HG02642 (cell line): ENCODE results near the gene LRRC30.
"Not testable (repeated sequence)": the region's sequence is repeated elsewhere in the genome, so short reads cannot be mapped to it uniquely, and the experiment has no call there.

Source experiments
- ATAC-seq: cut with Tn5 transposase; IDR thresholded peaks from one replicate; pipeline ENCODE4 v1.9.1; 2021; ENCODE audit warnings: mild to moderate bottlenecking; ENCODE audit not compliant: unreplicated experiment, poor library complexity

LRRC30 gene

DNA sequence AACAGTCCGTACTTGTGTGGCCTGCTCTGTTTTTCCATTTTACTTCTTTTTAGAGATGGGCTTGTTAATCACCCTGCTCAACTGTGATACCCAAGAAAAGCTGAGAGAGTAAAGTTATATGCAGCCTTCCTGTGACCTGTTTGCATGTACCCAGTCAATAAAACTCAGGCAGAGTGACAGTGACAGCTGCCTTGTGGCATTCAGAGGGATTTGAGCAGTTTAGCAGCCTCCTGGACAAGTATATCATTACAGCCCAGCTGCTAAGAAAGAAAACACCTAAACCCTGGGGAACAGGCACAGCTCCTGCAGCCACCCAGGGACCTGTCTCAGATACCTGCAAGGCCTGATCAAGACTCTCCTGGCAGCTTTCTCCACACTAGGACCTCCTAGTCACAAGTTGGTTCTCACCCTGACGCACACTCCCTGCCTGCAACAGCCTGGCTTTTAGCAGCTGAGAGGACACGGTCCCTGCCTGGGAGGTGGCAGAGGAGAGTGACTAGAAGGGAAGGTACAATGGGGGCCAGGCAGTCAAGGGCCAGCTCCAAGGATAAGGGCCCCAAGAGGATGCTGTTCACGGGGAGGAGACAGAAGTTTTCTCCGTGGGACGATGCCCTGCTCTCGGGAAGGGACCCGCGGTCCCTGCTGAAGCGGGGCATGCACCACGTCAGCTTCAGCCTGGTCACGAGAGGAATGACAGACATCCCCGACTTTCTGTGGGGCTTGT is at the start of gene LRRC30:
Gene LRRC30, plus strand, starts transcription at position 464 of the 724 bp plus-strand sequence. Its CDS starts 50 bp downstream, at position 514.
- ATAC-seq, result no peak

DNA sequence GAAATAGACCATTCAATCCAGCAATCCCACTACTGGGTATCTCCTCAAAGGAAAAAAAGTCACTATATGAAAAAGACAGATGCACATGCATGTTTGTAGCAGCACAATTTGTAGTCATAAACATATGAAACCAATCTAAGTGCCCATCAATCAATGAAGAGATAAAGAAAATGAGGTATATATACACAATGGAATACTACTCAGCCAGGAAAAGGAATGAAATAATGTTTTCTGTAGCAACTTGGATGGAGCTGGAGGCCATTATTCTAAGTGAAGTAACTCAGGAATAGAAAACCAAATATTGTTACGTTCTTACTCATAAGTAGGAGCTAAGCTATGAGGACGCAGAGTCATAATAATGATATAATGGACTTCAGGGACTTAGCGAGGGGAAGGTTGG is 45.2 kb upstream of the LRRC30 start:
- no peak for ATAC-seq

DNA sequence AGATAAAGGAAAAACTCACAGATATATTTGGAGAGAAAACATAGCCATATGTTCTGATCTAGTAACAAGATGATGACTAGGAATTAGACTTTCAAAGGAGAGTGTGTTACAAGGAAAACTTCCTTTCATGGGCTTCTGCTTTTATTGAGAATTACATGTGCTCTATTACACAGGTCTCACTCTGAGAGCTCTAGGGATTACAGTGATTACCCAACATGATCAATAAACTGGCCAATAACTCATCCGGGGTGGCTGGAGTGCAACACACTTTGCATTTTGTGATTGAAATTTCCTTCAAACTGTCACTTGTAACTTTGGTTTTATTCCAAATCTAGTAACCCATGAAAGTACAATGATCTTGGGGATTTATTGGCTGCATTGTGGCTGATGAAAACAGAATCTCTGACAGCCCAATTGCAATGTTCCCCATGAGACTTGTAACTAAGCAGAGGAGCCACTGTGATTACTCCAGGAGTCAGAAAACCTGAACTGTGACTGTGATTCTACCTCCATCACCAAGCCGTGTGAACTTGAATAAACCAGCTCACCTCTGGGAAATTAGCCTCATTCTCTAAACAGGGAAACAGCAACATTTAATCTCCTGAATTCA is 40.2 kb upstream of the LRRC30 start:
- ATAC-seq, result no peak

DNA sequence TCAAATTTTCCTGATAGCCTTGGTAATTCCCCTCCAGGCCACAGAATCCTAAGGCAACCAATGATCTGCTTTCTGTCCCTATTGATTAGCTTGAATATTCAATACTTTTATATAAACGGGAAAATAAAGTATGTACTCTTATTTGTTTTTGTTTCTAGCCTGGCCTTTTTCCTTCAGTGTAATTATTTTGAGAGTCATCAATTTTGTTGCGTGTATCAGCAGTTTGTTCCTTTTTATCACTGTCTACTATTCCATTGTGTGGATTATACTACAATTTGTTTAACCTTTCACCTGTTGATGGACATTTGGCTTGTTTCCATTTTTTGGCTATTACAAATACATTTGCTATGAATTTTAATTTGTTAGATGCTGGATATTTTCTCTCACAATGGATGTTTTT is 39.2 kb upstream of the LRRC30 start:
- no peak for ATAC-seq

DNA sequence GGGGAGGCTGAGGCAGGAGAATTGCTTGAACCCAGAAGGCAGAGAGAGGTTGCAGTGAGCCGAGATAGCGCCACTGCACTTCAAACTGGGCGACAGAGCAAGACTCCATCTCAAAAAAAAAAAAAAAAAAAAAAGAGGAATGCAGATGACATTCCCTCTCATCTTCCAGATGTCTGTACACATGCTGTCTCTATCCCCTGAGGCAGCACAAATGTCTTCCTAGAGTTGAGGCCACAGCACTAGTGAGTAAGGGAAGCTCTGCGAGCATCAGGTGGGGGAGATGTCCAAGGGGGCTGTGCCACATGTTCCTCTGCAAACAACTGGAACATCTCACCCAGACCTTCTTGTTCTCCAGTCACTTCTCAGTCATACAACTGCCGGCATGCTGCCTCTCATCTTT is 35.6 kb upstream of the LRRC30 start:
- no peak for ATAC-seq

DNA sequence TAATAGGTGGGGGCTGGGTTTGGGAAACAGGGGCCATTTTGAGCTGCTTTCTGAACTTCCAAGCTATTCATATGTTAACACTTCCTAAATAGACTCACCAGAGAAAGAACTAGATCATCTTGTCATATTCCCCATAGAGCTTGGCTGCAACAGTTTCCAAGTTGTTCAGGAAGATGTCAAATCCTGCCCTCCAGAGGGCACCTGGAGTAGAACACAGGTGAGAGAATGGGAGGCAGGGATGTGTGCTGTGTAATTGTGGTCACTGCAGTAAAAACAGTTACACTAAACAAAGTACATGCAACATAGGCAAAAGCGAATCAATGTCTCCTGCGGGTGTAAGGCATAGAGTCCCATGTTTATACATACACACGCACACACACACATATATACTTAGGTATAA is 34.5 kb upstream of the LRRC30 start:
- ATAC-seq, result no peak

DNA sequence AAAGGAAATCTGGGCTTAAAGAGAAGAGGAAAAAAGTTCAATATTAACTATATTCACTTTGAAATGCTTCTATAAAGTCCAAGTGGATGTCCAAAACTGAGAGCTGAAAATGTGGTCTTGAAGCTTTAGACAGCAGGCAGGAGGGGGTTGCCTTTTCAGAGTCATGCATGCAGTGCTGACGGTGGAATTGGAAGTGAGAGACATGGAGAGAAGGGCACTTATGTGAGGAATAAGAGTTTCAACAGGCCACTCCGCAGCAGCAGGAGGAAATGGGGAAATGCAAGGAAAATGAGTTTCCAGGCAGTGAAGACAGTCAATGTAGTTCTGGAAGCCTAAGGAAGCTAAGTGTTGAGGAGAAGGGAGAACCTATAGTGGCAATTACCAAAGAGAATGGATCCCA is 33.0 kb upstream of the LRRC30 start:
- no peak for ATAC-seq

DNA sequence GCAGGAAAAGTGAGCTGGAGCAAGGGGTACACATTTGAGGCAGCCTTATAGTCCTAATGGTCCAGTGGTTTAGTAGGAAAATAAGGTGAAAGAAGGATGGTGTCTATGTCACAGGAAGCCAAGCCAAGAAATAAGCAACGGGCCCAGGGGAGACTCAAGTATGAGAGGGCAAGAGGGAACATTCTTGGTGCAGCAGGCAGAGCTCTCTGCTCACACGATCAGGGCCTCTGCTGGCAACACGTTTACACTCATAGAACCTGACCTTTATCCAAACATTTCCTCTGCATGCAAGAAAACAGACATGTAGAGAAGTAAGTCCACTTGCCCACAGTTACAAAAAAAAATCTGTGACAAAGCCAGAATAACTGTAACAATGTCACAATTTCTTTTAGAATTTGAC is 32.6 kb upstream of the LRRC30 start:
- ATAC-seq, result no peak

DNA sequence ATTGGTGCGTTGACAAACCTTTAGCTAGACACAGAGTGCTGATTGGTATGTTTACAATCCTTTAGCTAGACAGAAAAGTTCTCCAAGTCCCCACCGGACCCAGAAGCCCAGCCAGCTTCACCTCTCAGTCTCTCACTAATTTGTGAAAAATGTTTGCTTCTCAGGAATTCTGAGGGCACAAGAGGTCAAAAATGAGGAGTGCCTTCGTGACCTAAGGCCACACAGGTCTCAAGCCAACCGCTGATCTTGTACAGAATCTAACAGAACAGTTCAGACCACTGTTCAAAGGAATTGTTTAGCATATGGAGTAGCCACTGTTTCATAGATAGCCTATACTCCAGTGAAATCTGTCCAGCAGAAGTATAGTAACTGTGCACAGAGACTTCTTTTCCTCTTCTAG is 29.8 kb upstream of the LRRC30 start:
- ATAC-seq, result no peak

DNA sequence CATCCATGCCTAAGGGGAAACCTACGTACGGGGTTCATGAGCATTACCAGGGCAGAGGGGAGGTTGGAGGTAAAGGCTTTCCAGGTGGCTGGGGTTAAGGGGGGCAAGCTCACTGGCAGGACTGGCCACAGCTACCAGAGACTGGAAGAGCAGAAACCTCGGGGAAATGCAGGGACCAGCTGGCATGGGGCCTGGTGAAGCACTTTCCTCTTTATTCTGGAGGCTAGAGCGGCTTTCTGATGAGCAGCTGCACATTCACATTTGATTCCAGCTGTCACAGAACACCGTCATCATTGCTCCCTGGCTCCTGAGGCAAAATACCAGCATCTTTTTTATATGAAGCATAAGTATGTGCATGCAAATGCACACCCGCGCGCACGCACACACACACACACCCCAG is 28.7 kb upstream of the LRRC30 start:
- no peak for ATAC-seq

DNA sequence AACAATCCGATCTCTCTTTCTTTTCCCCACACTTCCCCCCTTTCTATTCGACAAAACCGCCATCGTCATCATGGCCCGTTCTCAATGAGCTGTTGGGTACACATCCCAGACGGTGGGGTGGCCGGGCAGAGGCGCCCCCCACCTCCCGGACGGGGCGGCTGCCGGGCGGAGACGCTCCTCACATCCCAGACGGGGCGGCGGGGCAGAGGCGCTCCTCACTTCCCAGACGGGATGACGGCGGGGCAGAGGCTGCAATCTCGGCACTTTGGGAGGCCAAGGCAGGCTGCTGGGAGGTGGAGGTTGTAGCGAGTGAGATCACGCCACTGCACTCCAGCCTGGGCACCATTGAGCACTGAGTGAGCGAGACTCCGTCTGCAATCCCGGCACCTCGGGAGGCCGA is 27.3 kb upstream of the LRRC30 start:
- not testable (repeated sequence) for ATAC-seq

DNA sequence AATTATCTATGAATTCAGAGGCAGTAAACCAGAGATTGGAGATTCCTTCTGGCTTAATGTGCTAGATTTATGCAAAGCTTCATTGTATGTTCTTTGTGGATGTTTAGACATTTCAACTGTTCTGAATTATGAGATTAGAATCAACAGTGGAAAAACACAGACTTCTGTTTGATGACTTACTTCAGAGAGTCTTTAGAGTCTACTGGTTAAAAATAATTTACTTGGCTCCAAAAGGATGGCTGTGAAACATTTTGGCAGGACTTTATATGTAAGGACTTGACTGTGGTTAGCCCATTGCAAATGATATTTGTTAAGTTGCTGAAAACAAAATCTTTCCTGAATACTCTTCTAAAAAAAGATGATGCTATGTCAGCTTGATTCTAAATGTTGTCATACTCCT is 25.5 kb upstream of the LRRC30 start:
- no peak for ATAC-seq

DNA sequence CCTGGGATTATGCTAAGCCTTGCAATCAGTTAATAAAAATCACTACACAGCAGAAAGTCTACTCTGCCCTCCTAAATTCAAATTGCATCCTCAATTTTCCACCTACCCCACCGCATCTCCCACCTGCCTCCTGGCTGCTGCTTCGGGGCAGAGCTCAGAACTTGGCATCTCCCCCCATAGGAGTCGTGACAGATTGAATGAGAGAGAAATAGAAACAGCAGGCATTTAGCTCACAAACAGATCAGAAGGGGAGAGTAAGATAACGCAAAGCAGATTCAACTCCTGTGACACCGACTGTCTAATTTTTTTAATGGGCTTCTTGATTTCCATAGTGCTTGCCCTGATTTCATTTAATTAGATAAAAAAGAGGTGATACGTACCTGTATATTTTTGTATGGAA is 24.7 kb upstream of the LRRC30 start:
- no peak for ATAC-seq

DNA sequence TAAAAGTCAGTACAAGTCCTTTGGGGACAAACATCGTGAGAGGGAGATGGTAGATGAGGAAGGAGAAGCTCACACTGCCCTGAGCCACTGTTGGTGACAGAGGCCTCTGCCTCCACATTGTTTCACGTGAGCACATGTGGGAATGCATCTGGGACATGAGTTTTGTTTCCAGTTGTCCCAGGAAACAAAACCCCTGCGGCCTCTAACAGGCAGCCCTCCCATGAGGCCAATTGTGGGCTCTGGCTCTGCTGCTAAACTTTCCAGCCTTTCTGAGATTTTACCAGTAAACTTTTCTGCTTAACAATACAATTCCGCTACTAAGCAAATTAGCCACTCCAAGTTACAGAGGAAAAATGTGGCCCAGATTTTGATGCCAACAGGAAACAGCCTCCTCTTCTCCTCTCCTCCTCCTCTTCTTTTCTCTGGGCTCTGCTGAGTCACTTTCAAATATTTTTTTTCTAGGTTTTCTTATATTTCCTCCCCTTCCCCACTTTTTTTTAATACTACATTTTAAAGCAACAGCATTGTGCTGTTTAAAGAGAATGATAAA is 23.4 kb upstream of the LRRC30 start:
- no peak for ATAC-seq

DNA sequence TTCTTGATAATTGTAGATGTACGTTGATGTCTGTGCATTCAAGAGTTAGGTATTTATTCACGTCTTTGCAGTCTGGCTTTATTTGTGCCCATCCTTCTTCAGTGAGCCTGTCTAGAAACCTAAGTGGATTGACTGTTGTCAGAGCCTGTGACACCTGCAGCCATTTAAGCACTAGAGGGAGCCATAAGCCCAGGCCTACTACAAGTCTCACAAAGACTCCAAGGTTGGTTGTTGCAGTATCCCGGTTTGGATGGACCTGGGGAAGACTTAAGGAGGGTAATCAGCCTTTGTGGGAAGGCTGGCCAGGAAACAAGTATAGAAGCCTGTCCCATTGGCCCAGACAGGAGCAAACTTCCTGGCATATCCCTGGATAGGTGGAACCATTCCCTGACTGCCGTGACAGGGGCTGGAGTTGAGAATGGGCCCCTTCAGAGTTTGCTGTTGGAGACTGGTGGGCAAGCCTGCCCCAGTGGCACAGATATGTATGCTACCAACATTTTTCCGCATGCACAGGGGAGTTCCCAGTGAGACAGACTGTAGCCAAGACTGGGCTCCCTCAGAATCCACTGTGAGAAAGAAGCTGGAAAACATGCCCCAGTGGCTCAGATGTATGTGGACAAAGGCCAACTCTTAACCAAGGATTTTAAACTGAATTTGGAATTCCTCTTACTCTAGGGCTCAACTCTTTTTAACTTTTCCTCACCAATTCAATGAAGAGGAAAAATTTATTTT is 9.3 kb upstream of the LRRC30 start:
- no peak for ATAC-seq

DNA sequence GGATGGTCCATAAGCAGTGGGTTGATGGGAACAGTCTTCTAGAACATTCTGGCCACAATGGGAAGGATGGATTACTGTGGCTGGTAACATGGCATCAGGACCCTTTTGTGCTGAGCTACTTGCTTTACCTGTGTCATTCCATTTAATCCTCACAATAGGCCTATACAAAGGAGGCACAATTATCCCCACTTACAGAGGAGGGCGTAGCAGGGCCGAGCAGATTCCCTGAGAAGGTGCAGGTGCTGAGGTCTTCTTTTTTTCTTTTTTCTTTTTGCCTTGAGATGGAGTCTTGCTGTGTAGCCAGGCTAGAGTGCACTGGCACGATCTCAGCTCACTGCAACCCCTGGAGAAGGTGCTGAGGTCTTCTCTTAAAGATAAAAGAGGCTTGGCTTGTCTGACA is 6.7 kb upstream of the LRRC30 start:
- ATAC-seq, result no peak

DNA sequence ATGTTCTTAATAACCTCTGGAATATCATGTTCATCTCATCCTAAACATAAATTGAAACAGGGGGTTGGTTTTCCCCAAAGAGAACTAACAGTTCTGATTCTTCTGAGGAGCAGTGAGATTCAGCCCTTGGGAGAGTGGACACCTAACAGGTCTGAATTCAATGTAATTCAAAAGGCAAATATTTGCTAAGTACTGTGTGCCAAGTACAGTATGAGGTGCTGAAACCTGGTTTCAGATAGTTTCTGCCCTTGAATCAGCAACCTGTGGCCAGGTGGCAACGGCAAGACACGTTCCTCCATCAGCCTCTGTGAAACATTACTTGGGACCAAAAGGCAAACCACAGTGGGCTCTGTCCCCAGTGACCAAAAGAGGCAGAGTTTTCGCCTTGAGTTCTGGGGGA is 1.3 kb downstream of the LRRC30 start:
- ATAC-seq, result no peak

DNA sequence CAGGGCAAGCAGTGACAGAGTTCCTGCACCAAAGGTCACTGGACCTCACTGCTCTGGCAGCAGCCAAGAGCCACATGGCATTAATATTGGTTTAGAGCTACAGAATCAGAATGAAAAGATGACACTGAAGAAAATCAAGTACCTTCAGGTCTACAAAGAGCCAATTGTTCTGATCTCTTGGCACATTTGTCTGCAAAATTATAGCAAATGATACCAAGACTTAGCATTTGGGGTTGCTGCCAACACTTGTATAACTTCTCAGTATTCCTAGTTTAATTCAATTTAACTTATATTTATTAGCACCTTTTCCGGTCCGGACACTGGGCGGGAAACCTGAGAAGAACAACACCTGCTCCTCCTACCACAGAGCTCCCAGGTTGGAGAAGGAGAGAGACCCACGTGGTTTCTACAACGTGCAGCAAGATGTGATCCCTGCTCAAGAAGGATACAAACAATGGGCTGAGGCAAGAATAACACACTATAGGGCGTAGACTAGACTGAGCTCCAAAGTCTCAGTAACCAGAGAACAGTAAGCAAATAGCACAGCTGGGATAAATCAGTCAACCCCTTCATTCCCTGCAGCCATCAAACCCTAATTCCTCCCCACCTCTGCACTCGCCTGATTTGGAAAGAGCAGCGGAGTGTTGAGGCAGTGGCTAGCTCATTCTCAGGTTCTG is 2.4 kb downstream of the LRRC30 start:
- no peak for ATAC-seq

DNA sequence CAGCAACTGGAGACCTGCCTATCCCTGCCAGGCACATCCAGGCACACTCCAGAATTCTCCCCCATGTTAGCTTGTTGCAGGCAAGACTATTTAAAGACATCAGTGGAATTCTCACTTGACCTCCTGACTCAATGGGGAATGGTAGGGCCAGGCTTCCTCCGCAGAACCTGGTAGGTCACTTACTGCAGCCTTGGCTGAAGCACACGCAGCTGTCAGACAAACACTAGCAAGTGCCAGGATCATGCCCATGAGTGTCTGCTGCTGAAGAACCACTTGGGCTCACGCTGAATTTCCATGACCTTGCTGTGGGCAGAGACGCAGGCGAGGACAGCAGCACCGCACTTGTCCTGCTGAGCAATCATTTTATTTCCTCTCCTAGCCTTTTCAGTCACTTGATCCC is 3.2 kb downstream of the LRRC30 start:
- no peak for ATAC-seq

DNA sequence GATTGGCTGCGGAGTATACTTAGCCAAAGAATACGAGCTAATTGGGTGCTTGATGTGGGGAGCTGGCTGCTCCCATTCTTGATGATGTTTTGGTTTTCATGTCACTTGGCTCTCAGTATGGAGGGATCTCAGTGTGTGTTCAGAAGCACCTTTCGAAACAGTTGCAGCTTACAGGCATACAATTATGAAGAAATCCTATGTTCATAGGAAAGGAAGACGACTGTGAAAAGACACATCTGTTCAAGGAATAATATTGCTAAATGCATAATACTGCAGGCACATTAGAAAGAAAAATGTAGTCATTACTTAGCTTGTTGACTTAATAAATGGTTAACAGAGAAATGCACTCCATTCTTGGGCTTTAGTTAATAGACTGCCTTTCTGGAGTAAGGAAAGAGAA is 4.1 kb downstream of the LRRC30 start:
- no peak for ATAC-seq

DNA sequence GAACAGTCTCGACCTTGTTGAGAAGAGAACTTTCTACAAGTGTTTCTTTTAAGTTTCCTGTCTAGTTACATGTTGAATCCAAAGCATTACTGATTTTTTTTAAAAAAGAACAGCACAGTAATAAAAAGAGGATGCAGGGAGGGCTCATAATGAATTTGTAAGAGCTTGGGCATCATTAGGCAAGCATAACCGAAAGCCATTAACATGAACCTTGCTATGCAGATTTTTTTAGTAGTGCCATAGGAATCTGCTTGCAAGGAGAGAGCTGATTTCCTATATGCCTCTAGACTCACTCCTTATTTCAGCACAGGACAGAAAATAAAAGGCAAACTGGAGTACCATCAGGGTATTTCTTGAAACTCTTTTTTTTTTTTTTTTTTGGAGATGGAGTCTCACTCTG is 5.2 kb downstream of the LRRC30 start:
- no peak for ATAC-seq
